Fibroblast of lung (primary cell): ENCODE measurements around the gene IGF2BP2.

Source experiments
- EZH2 ChIP-seq: IDR thresholded peaks from 2 replicates; pipeline ENCODE4 v1.5.1; 2012; ENCODE audit warnings: low read length, control low read depth, mild to moderate bottlenecking; ENCODE audit errors: missing control alignments
- TF ChIP-seq, protein P1 (sequence below), 2 donors: IDR thresholded peaks in 1 of 2; conservative IDR thresholded peaks in 1 of 2; 1 replicate in 1 of 2; 2 replicates in 1 of 2; pipeline ENCODE4 v1.5.1; 2011 to 2012; ENCODE audit warnings: low read length in 2 of 2, control low read depth in 1 of 2, inconsistent platforms in 1 of 2, low read depth in 1 of 2, mild to moderate bottlenecking in 1 of 2

GRCh38 chr3:185779461-185779860 is 45.4 kb downstream of the IGF2BP2 start:
- TF ChIP-seq, protein P1, sequence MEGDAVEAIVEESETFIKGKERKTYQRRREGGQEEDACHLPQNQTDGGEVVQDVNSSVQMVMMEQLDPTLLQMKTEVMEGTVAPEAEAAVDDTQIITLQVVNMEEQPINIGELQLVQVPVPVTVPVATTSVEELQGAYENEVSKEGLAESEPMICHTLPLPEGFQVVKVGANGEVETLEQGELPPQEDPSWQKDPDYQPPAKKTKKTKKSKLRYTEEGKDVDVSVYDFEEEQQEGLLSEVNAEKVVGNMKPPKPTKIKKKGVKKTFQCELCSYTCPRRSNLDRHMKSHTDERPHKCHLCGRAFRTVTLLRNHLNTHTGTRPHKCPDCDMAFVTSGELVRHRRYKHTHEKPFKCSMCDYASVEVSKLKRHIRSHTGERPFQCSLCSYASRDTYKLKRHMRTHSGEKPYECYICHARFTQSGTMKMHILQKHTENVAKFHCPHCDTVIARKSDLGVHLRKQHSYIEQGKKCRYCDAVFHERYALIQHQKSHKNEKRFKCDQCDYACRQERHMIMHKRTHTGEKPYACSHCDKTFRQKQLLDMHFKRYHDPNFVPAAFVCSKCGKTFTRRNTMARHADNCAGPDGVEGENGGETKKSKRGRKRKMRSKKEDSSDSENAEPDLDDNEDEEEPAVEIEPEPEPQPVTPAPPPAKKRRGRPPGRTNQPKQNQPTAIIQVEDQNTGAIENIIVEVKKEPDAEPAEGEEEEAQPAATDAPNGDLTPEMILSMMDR (conservative IDR thresholded peaks at IDR 0.05 in 1 of 2, IDR thresholded peaks at IDR 0.05 in 1 of 2; ENCODE audit: low read depth in 1 of 2, low read length in 2 of 2) = no peak
- no peak for TF ChIP-seq EZH2
